Esophagus muscularis mucosa (tissue), 4 donors: Measurements from ENCODE around the gene MAGI2. TPM values are rescaled to one million over a fixed set of nuclear protein-coding genes. Genes with fewer than 3 reads are reported as not detected.

Source experiments
- DNase-seq: peaks from one replicate; pipeline ENCODE4 v3.0.0-alpha.2; 2017; ENCODE audit errors: extremely low spot score
- H3K27ac ChIP-seq, 4 donors: fragments of 200-600 bp; sonication (generic); replicated peaks in 1 of 4; 1 replicate in 3 of 4; 2 replicates in 1 of 4; pipeline ENCODE4 v1.5.1; 2016 to 2019; ENCODE audit warnings: mild to moderate bottlenecking in 1 of 4
- H3K27me3 ChIP-seq, 4 donors: fragments of 200-600 bp; sonication (generic); one replicate each; pipeline versions ENCODE4 v1.5.1 to v1.6.0; 2016 to 2019
- H3K36me3 ChIP-seq, 4 donors: fragments of 200-600 bp; sonication (generic); one replicate each; pipeline ENCODE4 v1.5.1; 2016 to 2019
- H3K4me1 ChIP-seq, 4 donors: fragments of 200-600 bp; sonication (generic); one replicate each; pipeline ENCODE4 v1.5.1; 2016 to 2019
- H3K4me3 ChIP-seq, 4 donors: fragments of 200-600 bp; sonication (generic); 1 replicate in 2 of 4; 2 replicates in 2 of 4; pipeline ENCODE4 v1.5.1; 2016 to 2019; ENCODE audit warnings: mild to moderate bottlenecking in 4 of 4, moderate library complexity in 1 of 4
- H3K9me3 ChIP-seq, 4 donors: fragments of 200-600 bp; sonication (generic); 1 replicate in 3 of 4; 2 replicates in 1 of 4; pipeline ENCODE4 v1.5.1; 2016 to 2019
- CTCF ChIP-seq, 3 experiments: fragments of 200-600 bp in 2 of 3; fragments of 450-650 bp in 1 of 3; sonication (generic) in 2 of 3; IDR thresholded peaks; one replicate each; pipeline ENCODE4 v1.5.1; 2017 to 2019; ENCODE audit warnings: antibody characterized with exemption in 3 of 3, mild to moderate bottlenecking in 2 of 3, moderate library complexity in 1 of 3
- EP300 ChIP-seq: sonication (generic); formaldehyde crosslinking; IDR thresholded peaks from one replicate; pipeline ENCODE4 v1.6.1; 2017; ENCODE audit warnings: antibody characterized with exemption
- POLR2A ChIP-seq: fragments of 450-650 bp; IDR thresholded peaks from one replicate; pipeline ENCODE4 v1.6.1; 2017; ENCODE audit warnings: antibody characterized with exemption, moderate library complexity, mild to moderate bottlenecking, low read depth
- POLR2AphosphoS5 ChIP-seq, 2 donors: sonication (generic); formaldehyde crosslinking; IDR thresholded peaks; one replicate each; pipeline ENCODE4 v1.6.1; 2017; ENCODE audit warnings: antibody characterized with exemption in 2 of 2
- WGBS: methylation state at CpG from one replicate; pipeline ENCODE4 v1.1.5; 2018; 5-methylcytosine and 5-hydroxymethylcytosine counted together
- intact Hi-C: fragments of 100-400 bp; cut with DNase I; formaldehyde crosslinking; loops from one replicate; pipeline ENCODE4 v1.15.1; 2023
- total RNA-seq, 4 donors: library from RNA; depleted of rRNA; stranded (reverse); fragments of >200 nt; gene quantifications; one replicate each; pipeline versions ENCODE4 v1.1.0 to v1.2.1, GENCODE V29; 2016

MAGI2 gene
- total RNA-seq, 4 donors from 2014 or later, result 14.4 to 22.3 (median 21.2) TPM

- H3K4me1 ChIP-seq, result peaks cover 0 to 16% (median 13%) of the 10 kb centered on the region in 4 donors
- H3K4me3 ChIP-seq, result no peak overlapping the region
- TF ChIP-seq POLR2A, result no peak
- no peak for TF ChIP-seq CTCF (IDR thresholded peaks at IDR 0.05)
- TF ChIP-seq POLR2AphosphoS5 (IDR thresholded peaks at IDR 0.05), result no peak
- TF ChIP-seq EP300, result no peak
- 60% methylated on average over 2 of the region's 2 CpGs for WGBS
- H3K27me3 ChIP-seq, result no peaks in the 10 kb centered on the region
- H3K36me3 ChIP-seq, result no peaks in the 10 kb centered on the region
- no peaks in the 10 kb centered on the region for H3K9me3 ChIP-seq
- no peak overlapping the region for H3K27ac ChIP-seq
- no peak for DNase-seq
- intact Hi-C loops, result no loop called here
Measured at GRCh38 chr7:78788464-78788863, 665.0 kb downstream of the MAGI2 start.

- DNase-seq, result no peak
- H3K9me3 ChIP-seq, result no peaks in the 10 kb centered on the region
- no peak for TF ChIP-seq POLR2AphosphoS5 (IDR thresholded peaks at IDR 0.05)
- no peak for TF ChIP-seq EP300
- TF ChIP-seq CTCF (IDR thresholded peaks at IDR 0.05), result no peak
- TF ChIP-seq POLR2A, result no peak
- H3K27ac ChIP-seq, result no peak overlapping the region
- H3K36me3 ChIP-seq, result no peaks in the 10 kb centered on the region
- peaks cover 0 to 12% (median 10%) of the 10 kb centered on the region in 4 donors for H3K4me1 ChIP-seq
- no peak overlapping the region for H3K4me3 ChIP-seq
- H3K27me3 ChIP-seq, result no peaks in the 10 kb centered on the region
- 92% methylated on average over 1 of the region's 1 CpG for WGBS
- intact Hi-C loops, result no loop called here
Measured at GRCh38 chr7:78787854-78788253, 665.6 kb downstream of the MAGI2 start.

GRCh38 chr7:78786055-78786454 lies 667.4 kb downstream of the MAGI2 start:
- intact Hi-C loops, result no loop called here
- no peaks in the 10 kb centered on the region for H3K27me3 ChIP-seq
- no peak for TF ChIP-seq EP300
- TF ChIP-seq CTCF (IDR thresholded peaks at IDR 0.05), result no peak
- no peak for TF ChIP-seq POLR2AphosphoS5 (IDR thresholded peaks at IDR 0.05)
- TF ChIP-seq POLR2A, result no peak
- 88% methylated on average over 2 of the region's 2 CpGs for WGBS
- no peaks in the 10 kb centered on the region for H3K36me3 ChIP-seq
- H3K4me3 ChIP-seq, result no peak overlapping the region
- DNase-seq, result no peak
- H3K4me1 ChIP-seq, result no peaks in the 10 kb centered on the region
- H3K27ac ChIP-seq, result no peak overlapping the region
- H3K9me3 ChIP-seq, result no peaks in the 10 kb centered on the region

GRCh38 chr7:78783179-78783962 lies 670.1 kb downstream of the MAGI2 start:
- no peaks in the 10 kb centered on the region for H3K4me1 ChIP-seq
- H3K4me3 ChIP-seq, result no peak overlapping the region
- 88% methylated on average over 9 of the region's 9 CpGs for WGBS
- H3K27ac ChIP-seq, result no peak overlapping the region
- no peaks in the 10 kb centered on the region for H3K27me3 ChIP-seq
- no peak for DNase-seq
- TF ChIP-seq POLR2A (no peak), POLR2AphosphoS5 (IDR thresholded peaks at IDR 0.05) (no peak), CTCF (IDR thresholded peaks at IDR 0.05) (no peak), EP300 (no peak)
- H3K36me3 ChIP-seq, result no peaks in the 10 kb centered on the region
- H3K9me3 ChIP-seq, result no peaks in the 10 kb centered on the region
- intact Hi-C loops, result no loop called here
